Measurements from ENCODE around the gene TLR5. TPM values are rescaled to one million over a fixed set of nuclear protein-coding genes. Genes with fewer than 3 reads are reported as not detected.
A peak's percentile ranks its signal among the peaks of the same experiment; 100 is the strongest.

The TLR5 gene
- total RNA-seq, 2 donors from 2014 or later, result 5.2 to 11.2 TPM

- DNase-seq (ENCODE audit: low spot score), result no peak
- intact Hi-C loops (cut with DNase I), result no loop called here
Observed at GRCh38 chr1:223152399-223152798, 9.4 kb upstream of the TLR5 start.

- intact Hi-C loops (cut with DNase I), result no loop called here
- no peak for DNase-seq (ENCODE audit: low spot score)
Observed at GRCh38 chr1:223150443-223150842, 7.4 kb upstream of the TLR5 start.

- DNase-seq (ENCODE audit: low spot score), result no peak
- intact Hi-C loops (cut with DNase I), result no loop called here
Observed at GRCh38 chr1:223147873-223148272, 4.8 kb upstream of the TLR5 start.

- no peak for DNase-seq (ENCODE audit: low spot score)
- intact Hi-C loops (cut with DNase I), result no loop called here
Observed at GRCh38 chr1:223147409-223147808, 4.4 kb upstream of the TLR5 start.

GRCh38 chr1:223146745-223147144 lies 3.7 kb upstream of the TLR5 start:
- intact Hi-C loops (cut with DNase I), result no loop called here
- no peak for DNase-seq (ENCODE audit: low spot score)

- no peak for DNase-seq (ENCODE audit: low spot score)
- intact Hi-C loops (cut with DNase I), result no loop called here
Observed at GRCh38 chr1:223144914-223145313, 1.9 kb upstream of the TLR5 start.

GRCh38 chr1:223144431-223144830 lies 1.4 kb upstream of the TLR5 start:
- intact Hi-C loops (cut with DNase I), result no loop called here
- no peak for DNase-seq (ENCODE audit: low spot score)

- no peak for DNase-seq (ENCODE audit: low spot score)
Observed at GRCh38 chr1:223143537-223144248, 645 bp upstream of the TLR5 start.

GRCh38 chr1:223142269-223142668 lies 779 bp downstream of the TLR5 start:
- DNase-seq (ENCODE audit: low spot score), result no peak
- intact Hi-C loops (cut with DNase I), result no loop called here

More at GRCh38 chr1:223143537-223144248, 645 bp upstream of the TLR5 start:
- intact Hi-C loops (cut with DNase I), result no loop called here

DNA sequence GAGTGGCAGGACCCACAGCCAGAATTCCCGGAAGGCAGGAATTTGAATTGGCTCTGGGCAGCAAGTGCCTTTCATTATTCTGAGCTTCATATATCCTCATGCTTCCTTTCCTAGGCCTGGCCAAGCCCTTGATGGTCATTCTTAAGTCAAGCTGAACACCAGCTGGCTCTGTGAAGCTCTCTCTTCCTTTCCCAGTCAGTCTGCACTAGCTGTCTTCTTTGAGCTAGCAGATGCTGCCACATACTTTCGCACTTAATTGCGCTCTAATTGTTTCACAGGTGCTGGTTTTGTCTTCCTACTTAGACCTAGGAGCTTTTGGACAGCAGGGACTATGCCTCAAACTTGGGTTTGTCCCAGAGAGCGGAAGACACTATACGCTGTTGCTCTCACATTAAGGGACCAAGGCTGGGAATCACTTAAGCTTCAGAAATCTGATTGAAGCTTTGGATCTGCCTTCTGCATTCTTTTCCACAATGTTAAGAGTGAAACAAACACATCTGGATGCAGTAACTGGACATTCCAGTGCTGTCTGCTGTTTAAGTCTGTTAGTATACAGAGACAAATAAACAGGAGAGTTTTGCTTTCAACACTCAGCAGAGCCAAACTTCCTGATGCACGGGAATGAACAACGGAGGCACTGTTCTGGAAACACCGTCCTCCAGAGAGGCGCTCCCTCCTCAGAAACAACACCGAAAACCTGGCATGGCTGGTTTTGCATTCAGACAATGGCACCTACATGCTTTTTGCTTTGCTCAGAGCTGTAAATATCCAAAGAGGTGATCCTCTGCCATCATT lies 2.2 kb downstream of the TLR5 start:
- intact Hi-C loops (cut with DNase I), result no loop called here
- DNase-seq (ENCODE audit: low spot score), result no peak

DNA sequence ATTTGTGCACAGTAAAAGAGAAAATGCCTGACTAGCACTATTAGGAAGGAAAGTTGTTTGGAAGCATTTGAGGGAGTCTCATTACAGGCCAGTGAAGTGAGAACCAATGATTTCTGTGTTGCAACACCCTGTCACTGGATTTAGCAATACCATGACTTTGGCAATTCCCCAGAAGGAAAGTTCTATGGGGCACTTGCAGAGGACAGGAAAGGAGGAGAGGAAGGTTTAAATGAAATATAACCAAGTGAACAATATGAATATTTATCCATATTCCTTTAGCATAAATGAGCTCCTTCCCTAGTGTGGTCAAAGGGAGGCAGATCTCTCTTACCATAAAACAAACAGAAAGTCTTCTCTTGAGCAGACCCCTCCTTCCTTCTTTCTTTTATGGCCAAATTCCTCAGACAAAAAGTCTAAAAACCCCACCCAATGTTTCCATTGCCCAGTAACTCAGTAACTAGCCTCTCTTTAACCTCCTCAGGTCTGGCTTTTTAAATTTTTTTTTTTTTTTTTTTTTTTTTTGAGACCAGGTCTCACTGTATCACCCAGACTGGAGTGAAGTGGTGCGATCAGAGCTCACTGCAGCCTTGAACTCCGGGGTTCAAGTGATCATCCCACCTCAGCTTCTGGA lies 5.5 kb downstream of the TLR5 start:
- intact Hi-C loops (cut with DNase I), result loop anchor here in 1 of 2 donors (10.0 kb wide), 1 partner anchor 287 kb away; no protein-coding TSS in a partner anchor
- no peak for DNase-seq (ENCODE audit: low spot score)

DNA sequence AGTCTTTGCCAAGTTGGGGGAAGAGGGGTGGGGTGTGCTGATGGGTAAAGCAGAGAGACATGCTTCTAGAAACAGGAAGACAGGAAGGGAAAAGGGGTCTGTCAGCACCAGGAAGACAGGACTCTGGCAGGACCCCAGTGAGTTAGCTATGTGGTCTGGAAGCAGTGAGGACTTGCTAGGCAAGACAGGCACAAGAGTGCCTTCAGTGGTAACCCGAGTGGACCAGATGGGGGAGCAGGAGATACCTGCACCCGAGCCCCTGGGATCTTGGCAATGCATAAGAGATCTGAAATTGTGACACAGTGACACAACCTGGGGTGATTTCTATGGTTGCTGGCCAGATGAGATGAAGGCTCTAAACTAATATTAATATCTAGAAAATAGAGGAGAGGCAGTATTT lies 7.0 kb downstream of the TLR5 start:
- DNase-seq (ENCODE audit: low spot score), result no peak
- intact Hi-C loops (cut with DNase I), result loop anchor here in 1 of 2 donors (10.0 kb wide), 1 partner anchor 289 kb away; no protein-coding TSS in a partner anchor

GRCh38 chr1:223135176-223135942 lies 7.7 kb downstream of the TLR5 start:
- DNase-seq (ENCODE audit: low spot score), result peak; percentile 85
- intact Hi-C loops (cut with DNase I), result loop anchor here in 1 of 2 donors (10.0 kb wide), 1 partner anchor 289 kb away; no protein-coding TSS in a partner anchor

- DNase-seq (ENCODE audit: low spot score), result peak; percentile 96
- intact Hi-C loops (cut with DNase I), result loop anchor here in 1 of 2 donors (10.0 kb wide), 1 partner anchor 291 kb away; no protein-coding TSS in a partner anchor
Observed at GRCh38 chr1:223133824-223134435, 9.1 kb downstream of the TLR5 start.

GRCh38 chr1:223133306-223133823 lies 9.7 kb downstream of the TLR5 start:
- intact Hi-C loops (cut with DNase I), result loop anchor here in 1 of 2 donors (10.0 kb wide), 1 partner anchor 291 kb away; no protein-coding TSS in a partner anchor
- DNase-seq (ENCODE audit: low spot score), result no peak

GRCh38 chr1:223129229-223129901 lies 13.7 kb downstream of the TLR5 start:
- DNase-seq (ENCODE audit: low spot score), result peak; percentile 93
- intact Hi-C loops (cut with DNase I), result loop anchor here in 1 of 2 donors (5.0 kb wide), 1 partner anchor 553 kb away; no protein-coding TSS in a partner anchor

DNA sequence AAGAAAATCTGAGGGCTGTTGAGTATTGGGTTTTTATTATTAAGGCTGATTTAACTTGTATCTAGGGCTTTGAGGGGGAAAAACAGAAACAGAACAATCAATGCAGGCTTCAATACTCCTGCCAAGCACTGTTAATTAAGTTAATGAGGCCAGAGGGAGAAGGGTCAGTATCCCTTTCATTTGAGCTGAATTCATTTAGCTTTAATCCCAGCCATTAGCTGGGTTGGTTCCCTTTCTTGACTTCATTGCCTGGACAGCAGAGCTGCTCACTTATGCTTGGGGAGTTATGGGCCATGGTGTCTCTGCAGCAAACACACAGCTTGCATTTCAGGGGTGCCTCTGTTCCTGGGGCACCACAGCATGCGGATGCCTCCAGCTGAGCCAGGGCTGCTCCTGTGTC lies 16.3 kb downstream of the TLR5 start:
- no peak for DNase-seq (ENCODE audit: low spot score)
- intact Hi-C loops (cut with DNase I), result loop anchor here in 1 of 2 donors (5.0 kb wide), 1 partner anchor 556 kb away; no protein-coding TSS in a partner anchor

- intact Hi-C loops (cut with DNase I), result loop anchor here in 1 of 2 donors (5.0 kb wide), 1 partner anchor 557 kb away; no protein-coding TSS in a partner anchor
- DNase-seq (ENCODE audit: low spot score), result no peak
Observed at GRCh38 chr1:223125766-223126165, 17.3 kb downstream of the TLR5 start.
